Natural killer cell (primary cell): ENCODE data around the gene MAP3K10. TPM values are rescaled to one million over a fixed set of nuclear protein-coding genes. Genes with fewer than 3 reads are reported as not detected.

Source experiments
- ATAC-seq, 3 donors: fragments of 150-1000 bp in 2 of 3; fragments of 200-7000 bp in 1 of 3; cut with Tn5 transposase; 1 replicate in 1 of 3; 2 replicates in 2 of 3; pipeline ENCODE4 v1.10.0; 2021; ENCODE audit warnings: mild to moderate bottlenecking in 2 of 3, moderate library complexity in 2 of 3
- DNase-seq, 2 donors: peaks; one replicate each; pipeline versions ENCODE4 v3.0.0 to v3.0.0-alpha.2; 2013 to 2021; ENCODE audit warnings: mixed read lengths in 1 of 2
- H3K27ac ChIP-seq: one replicate; pipeline ENCODE4 v1.5.1; 2013; ENCODE audit warnings: mild to moderate bottlenecking, low read length
- H3K27me3 ChIP-seq: one replicate; pipeline ENCODE4 v1.6.1; 2013; ENCODE audit warnings: low read length; ENCODE audit not compliant: control insufficient read depth, insufficient read depth
- H3K36me3 ChIP-seq: one replicate; pipeline ENCODE4 v1.6.1; 2013; ENCODE audit warnings: low read length; ENCODE audit not compliant: control insufficient read depth, insufficient read depth
- H3K4me1 ChIP-seq: one replicate; pipeline ENCODE4 v1.6.1; 2013; ENCODE audit warnings: low read length; ENCODE audit not compliant: control insufficient read depth, insufficient read depth
- H3K4me3 ChIP-seq: one replicate; pipeline ENCODE4 v1.5.1; 2013; ENCODE audit warnings: low read length
- H3K9me3 ChIP-seq: one replicate; pipeline ENCODE4 v1.6.1; 2013; ENCODE audit warnings: low read length; ENCODE audit not compliant: control insufficient read depth, insufficient read depth
- H3K27ac Mint-ChIP-seq, 2 donors: one replicate each; pipeline ENCODE4 v1.8.0; 2022; ENCODE audit warnings: mild to moderate bottlenecking in 2 of 2, mixed read lengths in 2 of 2, moderate library complexity in 1 of 2
- H3K27me3 Mint-ChIP-seq, 2 donors: one replicate each; pipeline ENCODE4 v1.8.0; 2022; ENCODE audit warnings: low read depth in 2 of 2, mixed read lengths in 2 of 2
- H3K36me3 Mint-ChIP-seq: one replicate; pipeline ENCODE4 v1.8.0; 2022; ENCODE audit warnings: mixed read lengths
- H3K4me1 Mint-ChIP-seq, 2 donors: one replicate each; pipeline ENCODE4 v1.8.0; 2022; ENCODE audit warnings: mixed read lengths in 2 of 2
- H3K4me3 Mint-ChIP-seq: one replicate; pipeline ENCODE4 v1.8.0; 2022; ENCODE audit warnings: mild to moderate bottlenecking, moderate library complexity, mixed read lengths
- H3K9me3 Mint-ChIP-seq, 2 donors: one replicate each; pipeline ENCODE4 v1.8.0; 2022; ENCODE audit warnings: mixed read lengths in 2 of 2
- CTCF ChIP-seq: fragments of 200-600 bp; IDR thresholded peaks from one replicate; pipeline ENCODE4 v1.8.0; 2022; ENCODE audit warnings: antibody characterized with exemption
- WGBS: methylation state at CpG from one replicate; pipeline ENCODE4 v1.1.7; 2013; ENCODE audit warnings: missing lambda C conversion rate; ENCODE audit not compliant: insufficient coverage; 5-methylcytosine and 5-hydroxymethylcytosine counted together
- intact Hi-C: fragments of 100-400 bp; cut with micrococcal nuclease; formaldehyde crosslinking; loops from one replicate; pipeline ENCODE4 v1.14.2; 2022
- total RNA-seq, 4 donors: library from RNA; stranded (reverse); fragments of 120-200 nt in 1 of 4; gene quantifications; one replicate each; pipeline versions ENCODE4 v1.2.3 to v1.2.4, GENCODE V29; 2013 to 2022

The MAP3K10 gene
- total RNA-seq, 3 donors from 2014 or later (not counting 1 experiment from before 2014, with no cell fraction given) = 27.1 to 39.0 (median 36.0) TPM

- 74% methylated on average over 21 of the region's 21 CpGs for WGBS
- no peaks in the 10 kb centered on the region for H3K36me3 Mint-ChIP-seq
- H3K27me3 ChIP-seq = no peaks in the 10 kb centered on the region
- H3K4me1 ChIP-seq = peaks cover 47% of the 10 kb centered on the region
- DNase-seq = peak in 1 of 2 donors; percentile 19
- no peak overlapping the region for H3K27ac ChIP-seq
- peak overlapping the region; percentile 40 for H3K4me3 Mint-ChIP-seq
- H3K4me3 ChIP-seq = no peak overlapping the region
- TF ChIP-seq CTCF = no peak
- H3K27ac Mint-ChIP-seq = peak overlapping the region; percentile 11 to 46
- no peaks in the 10 kb centered on the region for H3K9me3 ChIP-seq
- H3K36me3 ChIP-seq = no peaks in the 10 kb centered on the region
- H3K9me3 Mint-ChIP-seq = no peaks in the 10 kb centered on the region
- H3K4me1 Mint-ChIP-seq = peaks cover 38 to 42% of the 10 kb centered on the region in 2 donors
- intact Hi-C loops = loop anchor here (10.0 kb wide), 1 partner anchor 137 kb away; the partner anchor contains the start of gene AKT2
- H3K27me3 Mint-ChIP-seq = no peaks in the 10 kb centered on the region
- ATAC-seq = peak in 1 of 3 donors; percentile 17
Observed at GRCh38 chr19:40147693-40148347, 43.4 kb upstream of the MAP3K10 start.

GRCh38 chr19:40149501-40149900 is 41.7 kb upstream of the MAP3K10 start:
- intact Hi-C loops = loop anchor here (10.0 kb wide), 1 partner anchor 135 kb away; the partner anchor contains the start of gene AKT2
- Histone ChIP-seq H3K4me3 (no peak overlapping the region), H3K27me3 (no peaks in the 10 kb centered on the region), H3K9me3 (no peaks in the 10 kb centered on the region), H3K4me1 (peaks cover 36% of the 10 kb centered on the region), H3K36me3 (no peaks in the 10 kb centered on the region), H3K27ac (no peak overlapping the region)
- Mint-ChIP-seq H3K9me3 (no peaks in the 10 kb centered on the region), H3K36me3 (no peaks in the 10 kb centered on the region), H3K4me1 (peaks cover 23 to 27% of the 10 kb centered on the region in 2 donors), H3K27me3 (no peaks in the 10 kb centered on the region), H3K27ac (no peak overlapping the region), H3K4me3 (no peak overlapping the region)
- 100% methylated on average over 1 of the region's 3 CpGs for WGBS
- ATAC-seq = no peak
- TF ChIP-seq CTCF = no peak
- DNase-seq = no peak

GRCh38 chr19:40150170-40150569 is 41.1 kb upstream of the MAP3K10 start:
- no peaks in the 10 kb centered on the region for H3K27me3 ChIP-seq
- peaks cover 32% of the 10 kb centered on the region for H3K4me1 ChIP-seq
- H3K36me3 ChIP-seq = no peaks in the 10 kb centered on the region
- no peak for TF ChIP-seq CTCF
- intact Hi-C loops = no loop called here
- Mint-ChIP-seq H3K27ac (no peak overlapping the region), H3K9me3 (no peaks in the 10 kb centered on the region), H3K4me1 (peaks cover 19 to 23% of the 10 kb centered on the region in 2 donors), H3K27me3 (no peaks in the 10 kb centered on the region), H3K36me3 (no peaks in the 10 kb centered on the region), H3K4me3 (no peak overlapping the region)
- no peak overlapping the region for H3K27ac ChIP-seq
- no peaks in the 10 kb centered on the region for H3K9me3 ChIP-seq
- WGBS = 88% methylated on average over 5 of the region's 5 CpGs
- DNase-seq = no peak
- no peak for ATAC-seq
- no peak overlapping the region for H3K4me3 ChIP-seq
